ENCODE results near the gene FCRL6. TPM values are rescaled to one million over a fixed set of nuclear protein-coding genes. Genes with fewer than 3 reads are reported as not detected.

Gene FCRL6
- total and polyA plus RNA-seq, 2 of the 13 experiments (the other 11 are each of a cell fraction or from before 2014, with no cell fraction given), result not detected

DNA sequence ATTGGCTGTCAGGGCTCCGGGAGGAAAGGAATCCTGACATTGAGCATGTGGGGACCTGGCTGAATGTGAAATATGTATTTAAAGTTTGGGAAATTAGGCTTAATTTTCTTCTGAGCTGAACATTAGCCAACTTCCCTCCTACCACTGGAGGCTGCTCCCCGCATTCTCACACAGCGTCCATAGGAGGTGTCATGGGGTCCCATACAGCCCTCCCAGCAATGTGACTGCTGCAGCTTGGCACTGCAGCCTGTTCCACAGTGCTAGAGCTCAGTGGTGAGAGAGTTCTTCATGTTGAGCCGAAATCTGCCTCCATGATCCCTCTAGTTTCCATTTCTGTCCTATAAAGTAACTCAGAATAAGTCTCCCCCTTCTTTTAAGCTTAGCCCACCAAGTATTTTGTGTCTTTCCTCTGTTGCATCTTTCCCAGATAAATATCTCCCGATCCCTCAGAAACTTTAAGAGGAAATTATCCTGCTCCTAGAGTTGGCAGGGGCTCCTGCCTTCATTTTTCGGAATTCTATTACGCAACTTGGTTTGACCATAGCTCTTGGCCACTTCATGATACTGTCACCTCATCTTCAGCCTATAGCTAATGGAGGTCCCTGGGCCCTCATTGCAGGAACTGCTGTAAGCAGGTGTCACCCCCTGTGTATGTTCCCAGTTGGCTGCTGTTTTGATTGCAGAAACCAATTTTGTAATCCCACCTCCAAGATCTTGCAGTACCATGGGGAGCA is 2.0 kb downstream of the FCRL6 start:
- ATAC-seq (no peak), FAIRE-seq (no peak), DNase-seq (ENCODE audit: low spot score) (no peak)
- no peaks in the 10 kb centered on the region for H4K20me1 ChIP-seq (ENCODE audit: insufficient read depth, low read length)
- TF ChIP-seq CEBPB (IDR thresholded peaks at IDR 0.05; ENCODE audit: borderline replicate concordance, low read depth, low read length) (peak; percentile 62; the same call in 1 of the 2 replicates), ZNF10 (CRISPR knock-in tag; IDR thresholded peaks at IDR 0.05; ENCODE audit: borderline replicate concordance, low read depth) (no peak)
- TF ChIP-seq, protein P1, sequence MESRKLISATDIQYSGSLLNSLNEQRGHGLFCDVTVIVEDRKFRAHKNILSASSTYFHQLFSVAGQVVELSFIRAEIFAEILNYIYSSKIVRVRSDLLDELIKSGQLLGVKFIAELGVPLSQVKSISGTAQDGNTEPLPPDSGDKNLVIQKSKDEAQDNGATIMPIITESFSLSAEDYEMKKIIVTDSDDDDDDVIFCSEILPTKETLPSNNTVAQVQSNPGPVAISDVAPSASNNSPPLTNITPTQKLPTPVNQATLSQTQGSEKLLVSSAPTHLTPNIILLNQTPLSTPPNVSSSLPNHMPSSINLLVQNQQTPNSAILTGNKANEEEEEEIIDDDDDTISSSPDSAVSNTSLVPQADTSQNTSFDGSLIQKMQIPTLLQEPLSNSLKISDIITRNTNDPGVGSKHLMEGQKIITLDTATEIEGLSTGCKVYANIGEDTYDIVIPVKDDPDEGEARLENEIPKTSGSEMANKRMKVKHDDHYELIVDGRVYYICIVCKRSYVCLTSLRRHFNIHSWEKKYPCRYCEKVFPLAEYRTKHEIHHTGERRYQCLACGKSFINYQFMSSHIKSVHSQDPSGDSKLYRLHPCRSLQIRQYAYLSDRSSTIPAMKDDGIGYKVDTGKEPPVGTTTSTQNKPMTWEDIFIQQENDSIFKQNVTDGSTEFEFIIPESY (CRISPR knock-in tag; IDR thresholded peaks at IDR 0.05), result no peak
- H3K79me2 ChIP-seq (ENCODE audit: insufficient read depth, low read length), result no peaks in the 10 kb centered on the region
- no peaks in the 10 kb centered on the region for H3K9me3 ChIP-seq (ENCODE audit: low read length)
- no peak overlapping the region for H3K27ac ChIP-seq (ENCODE audit: extremely low read length, insufficient read depth, low read length)
- H3K4me3 ChIP-seq (replicated peaks in 1 of 3; ENCODE audit: insufficient read depth in 1 of 3, low read depth in 2 of 3, low read length in 3 of 3), result no peak overlapping the region
- H3K4me2 ChIP-seq (ENCODE audit: low read depth, low read length), result no peak overlapping the region
- peaks cover 4 to 7% of the 10 kb centered on the region in 2 experiments; a peak in 3 of 5 replicates for H3K27me3 ChIP-seq (ENCODE audit: control insufficient read depth in 1 of 2, insufficient read depth in 2 of 2, low read length in 2 of 2)
- 16% methylated on average over 7 of the region's 7 CpGs for WGBS (ENCODE audit: low lambda C conversion rate)
- ChIA-PET POLR2A (no interaction called here), CTCF (ENCODE audit: low intra/inter-chr PET ratio, low total read pairs) (no interaction called here)
- no peaks in the 10 kb centered on the region for H3K4me1 ChIP-seq (ENCODE audit: insufficient read depth, low read length)
- intact Hi-C loops (cut with micrococcal nuclease; ENCODE audit: unreplicated experiment), result loop anchor here (1.0 kb wide), 1 partner anchor 87 kb away; no protein-coding TSS in a partner anchor
- no peak overlapping the region for H2AFZ ChIP-seq (ENCODE audit: low read length)
- H3K9ac ChIP-seq (ENCODE audit: insufficient read depth, low read depth, low read length), result no peak overlapping the region
- in situ Hi-C loops (cut with HindIII; ENCODE audit: extremely low pct_ligation_motif_present, low pct_unique_long_range_greater_than_20kb), result no loop called here
- no peaks in the 10 kb centered on the region for H3K36me3 ChIP-seq (replicated peaks in 1 of 2; ENCODE audit: control insufficient read depth in 1 of 2, insufficient read depth in 2 of 2, low read length in 2 of 2)
- BruUV-seq (replicated peaks), result no TSS peak

DNA sequence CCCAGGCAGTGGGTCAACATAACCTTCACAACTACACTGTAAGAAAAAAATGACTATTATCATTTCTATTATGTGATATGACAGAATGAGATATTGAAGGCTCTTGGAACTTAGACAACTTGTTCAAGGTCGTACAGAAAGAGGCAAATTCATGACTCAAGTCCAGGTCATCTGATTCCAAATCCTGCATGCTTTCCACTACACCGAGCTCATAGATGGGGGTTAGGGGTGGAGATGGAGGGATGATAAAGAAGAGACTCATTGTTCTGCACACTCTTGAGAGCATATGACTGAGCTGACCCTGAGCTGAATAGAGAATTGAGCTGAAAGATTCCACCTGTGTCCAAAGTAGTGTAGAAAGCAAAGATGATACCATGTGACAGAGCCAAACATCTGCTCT is 2.8 kb downstream of the FCRL6 start:
- no peak for FAIRE-seq
- no peak for ATAC-seq
- BruUV-seq (replicated peaks), result no TSS peak
- intact Hi-C loops (cut with micrococcal nuclease; ENCODE audit: unreplicated experiment) (no loop called here), in situ Hi-C loops (cut with HindIII; ENCODE audit: extremely low pct_ligation_motif_present, low pct_unique_long_range_greater_than_20kb) (no loop called here)
- H3K4me1 ChIP-seq (ENCODE audit: insufficient read depth, low read length), result no peaks in the 10 kb centered on the region
- H3K27me3 ChIP-seq (ENCODE audit: control insufficient read depth in 1 of 2, insufficient read depth in 2 of 2, low read length in 2 of 2), result peaks cover 4 to 7% of the 10 kb centered on the region in 2 experiments; a peak in 3 of 5 replicates
- no peaks in the 10 kb centered on the region for H3K9me3 ChIP-seq (ENCODE audit: low read length)
- POLR2A ChIA-PET, result no interaction called here
- no peak overlapping the region for H3K27ac ChIP-seq (ENCODE audit: extremely low read length, insufficient read depth, low read length)
- H3K79me2 ChIP-seq (ENCODE audit: insufficient read depth, low read length), result no peaks in the 10 kb centered on the region
- no peak for DNase-seq (ENCODE audit: low spot score)
- CTCF ChIA-PET (ENCODE audit: low intra/inter-chr PET ratio, low total read pairs), result no interaction called here
- 0% methylated on average over 2 of the region's 2 CpGs for WGBS (ENCODE audit: low lambda C conversion rate)
- no peak overlapping the region for H2AFZ ChIP-seq (ENCODE audit: low read length)
- no peak overlapping the region for H3K4me3 ChIP-seq (replicated peaks in 1 of 3; ENCODE audit: insufficient read depth in 1 of 3, low read depth in 2 of 3, low read length in 3 of 3)
- H3K9ac ChIP-seq (ENCODE audit: insufficient read depth, low read depth, low read length), result no peak overlapping the region
- no peaks in the 10 kb centered on the region for H3K36me3 ChIP-seq (replicated peaks in 1 of 2; ENCODE audit: control insufficient read depth in 1 of 2, insufficient read depth in 2 of 2, low read length in 2 of 2)
- no peaks in the 10 kb centered on the region for H4K20me1 ChIP-seq (ENCODE audit: insufficient read depth, low read length)
- no peak overlapping the region for H3K4me2 ChIP-seq (ENCODE audit: low read depth, low read length)
- no peak for TF ChIP-seq MAF1 (CRISPR knock-in tag; IDR thresholded peaks at IDR 0.05; ENCODE audit: borderline replicate concordance)
- TF ChIP-seq PLSCR1 (CRISPR knock-in tag; IDR thresholded peaks at IDR 0.05; ENCODE audit: borderline replicate concordance), result no peak

Data from HepG2 (cell line).